22Rv1 (cell line): Measurements from ENCODE around the gene TNFRSF12A.

ENCODE experiments used
- CTCF ChIP-seq: fragments of 450-650 bp; IDR thresholded peaks from 2 replicates; pipeline ENCODE4 v1.5.1; 2017; ENCODE audit warnings: mild to moderate bottlenecking
- ZFX ChIP-seq: fragments of 450-650 bp; IDR thresholded peaks from 2 replicates; pipeline ENCODE4 v1.6.1; 2017; ENCODE audit warnings: antibody characterized with exemption, borderline replicate concordance

GRCh38 chr16:3004781-3005284 lies 15.3 kb upstream of the TNFRSF12A start:
- TF ChIP-seq ZFX (no peak), CTCF (no peak)
